HFFc6 (cell line): ENCODE data around the gene C9orf85. TPM values are rescaled to one million over a fixed set of nuclear protein-coding genes. Genes with fewer than 3 reads are reported as not detected.
A peak's percentile ranks its signal among the peaks of the same experiment; 100 is the strongest.

Source experiments
- DNase-seq: peaks from one replicate; pipeline ENCODE4 v3.0.0-alpha.2; 2018
- H3K27ac Mint-ChIP-seq: 2 replicates; pipeline ENCODE4 v1.8.0; 2020; ENCODE audit warnings: mild to moderate bottlenecking, mixed read lengths
- H3K27me3 Mint-ChIP-seq: 2 replicates; pipeline ENCODE4 v1.8.0; 2021; ENCODE audit warnings: mild to moderate bottlenecking, moderate library complexity, mixed read lengths; ENCODE audit not compliant: insufficient read depth
- H3K36me3 Mint-ChIP-seq: 2 replicates; pipeline ENCODE4 v1.8.0; 2021; ENCODE audit warnings: low read depth, mixed read lengths
- H3K4me1 Mint-ChIP-seq: 2 replicates; pipeline ENCODE4 v1.8.0; 2020; ENCODE audit warnings: low read depth, mixed read lengths
- H3K4me3 Mint-ChIP-seq: 2 replicates; pipeline ENCODE4 v1.8.0; 2020; ENCODE audit warnings: mild to moderate bottlenecking, moderate library complexity, mixed read lengths
- H3K9me3 Mint-ChIP-seq: 2 replicates; pipeline ENCODE4 v1.8.0; 2020; ENCODE audit warnings: mild to moderate bottlenecking, mixed read lengths
- total RNA-seq, 6 experiments: library from RNA; stranded (reverse); fragmentation: NEBNext Ultra II Directional; extraction: Animal tissue kit (Norgen Biotek cat#: 25700); gene quantifications; 2 replicates in 1 of 6; 3 replicates in 5 of 6; pipeline ENCODE4 v1.2.3, GENCODE V29; 2021
- TF ChIP-seq, protein P1 (sequence below): fragments of 200-600 bp; sonication (generic); IDR thresholded peaks from 2 replicates; pipeline ENCODE4 v1.5.0; 2021; ENCODE audit warnings: antibody characterized with exemption, mild to moderate bottlenecking

C9orf85 gene
- total RNA-seq, 6 experiments from 2014 or later: 14.1 to 17.9 (median 15.2) TPM

DNA sequence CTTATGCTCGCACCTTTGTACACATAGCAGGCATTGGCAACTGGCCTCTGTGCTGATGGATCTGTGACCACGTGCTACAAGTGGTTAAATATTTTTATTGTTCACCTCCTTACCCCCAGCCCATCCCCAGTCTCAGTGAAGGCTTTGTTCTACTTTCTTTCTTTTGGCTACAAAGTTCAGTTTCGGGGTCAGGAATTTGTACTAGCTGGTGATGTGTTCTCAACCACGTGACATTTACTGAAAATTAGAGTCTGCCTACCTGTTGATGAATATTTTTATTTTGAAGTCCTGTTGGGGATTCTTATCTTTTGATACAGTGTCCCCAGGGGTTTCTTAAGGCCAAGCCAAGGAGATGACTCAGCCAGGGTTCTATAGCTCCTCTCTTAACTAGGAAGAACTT is 101.2 kb downstream of the C9orf85 start:
- no peak overlapping the region for H3K27ac Mint-ChIP-seq
- H3K36me3 Mint-ChIP-seq: no peaks in the 10 kb centered on the region
- no peak for DNase-seq
- no peak overlapping the region for H3K4me3 Mint-ChIP-seq
- no peaks in the 10 kb centered on the region for H3K9me3 Mint-ChIP-seq
- peaks cover 14% of the 10 kb centered on the region for H3K27me3 Mint-ChIP-seq
- no peaks in the 10 kb centered on the region; the same call in 1 of the 2 replicates for H3K4me1 Mint-ChIP-seq
- TF ChIP-seq, protein P1, sequence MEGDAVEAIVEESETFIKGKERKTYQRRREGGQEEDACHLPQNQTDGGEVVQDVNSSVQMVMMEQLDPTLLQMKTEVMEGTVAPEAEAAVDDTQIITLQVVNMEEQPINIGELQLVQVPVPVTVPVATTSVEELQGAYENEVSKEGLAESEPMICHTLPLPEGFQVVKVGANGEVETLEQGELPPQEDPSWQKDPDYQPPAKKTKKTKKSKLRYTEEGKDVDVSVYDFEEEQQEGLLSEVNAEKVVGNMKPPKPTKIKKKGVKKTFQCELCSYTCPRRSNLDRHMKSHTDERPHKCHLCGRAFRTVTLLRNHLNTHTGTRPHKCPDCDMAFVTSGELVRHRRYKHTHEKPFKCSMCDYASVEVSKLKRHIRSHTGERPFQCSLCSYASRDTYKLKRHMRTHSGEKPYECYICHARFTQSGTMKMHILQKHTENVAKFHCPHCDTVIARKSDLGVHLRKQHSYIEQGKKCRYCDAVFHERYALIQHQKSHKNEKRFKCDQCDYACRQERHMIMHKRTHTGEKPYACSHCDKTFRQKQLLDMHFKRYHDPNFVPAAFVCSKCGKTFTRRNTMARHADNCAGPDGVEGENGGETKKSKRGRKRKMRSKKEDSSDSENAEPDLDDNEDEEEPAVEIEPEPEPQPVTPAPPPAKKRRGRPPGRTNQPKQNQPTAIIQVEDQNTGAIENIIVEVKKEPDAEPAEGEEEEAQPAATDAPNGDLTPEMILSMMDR: no peak

DNA sequence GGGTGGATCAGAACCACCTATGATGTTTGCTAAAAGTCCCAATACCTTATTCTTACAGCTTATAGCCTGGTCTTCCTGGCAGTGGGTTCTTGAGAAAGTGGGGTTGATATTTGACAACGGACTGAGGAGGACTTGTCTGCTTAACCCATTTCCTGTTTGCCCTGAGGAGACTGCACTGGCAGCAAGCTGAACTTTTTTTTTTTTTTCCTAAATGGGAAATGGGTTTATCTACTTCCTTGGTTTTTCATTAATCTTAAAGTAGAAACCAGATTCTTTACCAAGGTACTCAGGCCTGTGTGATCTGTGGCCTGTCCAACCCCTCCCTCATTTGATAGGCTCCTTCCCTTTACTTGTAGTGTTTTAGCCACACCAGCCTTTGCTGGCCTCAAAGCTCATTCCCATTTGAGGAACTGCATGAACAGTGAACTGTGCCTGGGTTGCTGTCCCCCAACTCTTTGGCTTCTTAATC is 101.9 kb downstream of the C9orf85 start:
- Mint-ChIP-seq H3K36me3 (no peaks in the 10 kb centered on the region), H3K27me3 (peaks cover 21% of the 10 kb centered on the region), H3K4me1 (no peaks in the 10 kb centered on the region; the same call in 1 of the 2 replicates), H3K9me3 (no peaks in the 10 kb centered on the region), H3K4me3 (no peak overlapping the region), H3K27ac (no peak overlapping the region)
- TF ChIP-seq, protein P1: no peak
- DNase-seq: no peak

DNA sequence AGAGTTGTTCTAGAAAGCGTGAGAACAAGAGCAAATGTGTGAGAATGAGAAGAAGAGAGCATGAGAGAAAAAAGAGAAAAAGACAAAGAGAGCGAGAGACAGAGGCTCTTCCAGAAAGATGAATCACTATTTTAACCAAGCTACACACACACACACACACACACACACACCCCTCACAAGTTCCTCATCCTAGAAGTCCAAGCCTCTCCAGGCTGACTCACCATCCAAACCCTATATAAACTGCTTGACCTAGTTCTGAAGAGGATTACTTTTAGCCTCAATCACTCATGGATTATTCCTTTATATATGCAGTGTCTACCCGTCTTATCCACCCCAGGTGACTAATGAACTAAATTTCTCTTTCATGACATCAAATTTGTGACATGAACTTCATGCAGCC is 111.4 kb downstream of the C9orf85 start:
- no peak overlapping the region for H3K27ac Mint-ChIP-seq
- no peaks in the 10 kb centered on the region for H3K9me3 Mint-ChIP-seq
- peaks cover 20% of the 10 kb centered on the region for H3K4me1 Mint-ChIP-seq
- TF ChIP-seq, protein P1: no peak
- no peak overlapping the region for H3K4me3 Mint-ChIP-seq
- H3K36me3 Mint-ChIP-seq: no peaks in the 10 kb centered on the region
- peaks cover 5% of the 10 kb centered on the region for H3K27me3 Mint-ChIP-seq
- peak; percentile 93 for DNase-seq

Other genes with a start within 250 kb of the C9orf85 start
- 100 to 1,000 TPM in 2 of 6 experiments, 10 to 100 TPM in 4; 86.0 to 106 (median 92.1) TPM for gene CEMIP2, start 143.1 kb upstream of the C9orf85 start, total RNA-seq
- gene ABHD17B, start 446 bp upstream of the C9orf85 start, total RNA-seq: 10 to 100 TPM; 13.6 to 17.9 (median 15.5) TPM
- not detected for gene C9orf57, start 149.0 kb downstream of the C9orf85 start, total RNA-seq
- gene GDA, start 237.8 kb downstream of the C9orf85 start, total RNA-seq: not detected